T-helper 2 cell treated with Interferon-gamma antibody and Interleukin-4, amounts not matched to agents 5 μg/mL and 100 μg/mL, for 36 hours (primary cell): ENCODE measurements around the gene PPP2R5C.

Experiments
- DNase-seq: peaks from one replicate; pipeline ENCODE4 v3.0.0; 2021; ENCODE audit warnings: low spot score
- H3K27ac Mint-ChIP-seq: one replicate; pipeline ENCODE4 v1.8.0; 2021; ENCODE audit warnings: mild to moderate bottlenecking, mixed read lengths
- H3K27me3 Mint-ChIP-seq: one replicate; pipeline ENCODE4 v1.8.0; 2021; ENCODE audit warnings: low read depth, mixed read lengths
- H3K36me3 Mint-ChIP-seq: one replicate; pipeline ENCODE4 v1.8.0; 2021; ENCODE audit warnings: low read depth, mixed read lengths
- H3K4me1 Mint-ChIP-seq: one replicate; pipeline ENCODE4 v1.8.0; 2021; ENCODE audit warnings: low read depth, mixed read lengths
- H3K4me3 Mint-ChIP-seq: one replicate; pipeline ENCODE4 v1.8.0; 2022; ENCODE audit warnings: mild to moderate bottlenecking, moderate library complexity, mixed read lengths
- H3K9me3 Mint-ChIP-seq: one replicate; pipeline ENCODE4 v1.8.0; 2021; ENCODE audit warnings: mixed read lengths

The PPP2R5C gene

GRCh38 chr14:101815994-101816393 is 54.5 kb downstream of the PPP2R5C start:
- Mint-ChIP-seq H3K27ac (peak overlapping the region; percentile 91), H3K9me3 (no peaks in the 10 kb centered on the region), H3K36me3 (peaks cover 74% of the 10 kb centered on the region), H3K4me1 (peaks cover 80% of the 10 kb centered on the region), H3K4me3 (peak overlapping the region; percentile 88), H3K27me3 (no peaks in the 10 kb centered on the region)
- DNase-seq: no peak

- H3K9me3 Mint-ChIP-seq: no peaks in the 10 kb centered on the region
- peak overlapping the region; percentile 73 for H3K4me3 Mint-ChIP-seq
- peaks cover 72% of the 10 kb centered on the region for H3K36me3 Mint-ChIP-seq
- no peaks in the 10 kb centered on the region for H3K27me3 Mint-ChIP-seq
- peak; percentile 58 for DNase-seq
- H3K27ac Mint-ChIP-seq: peak overlapping the region; percentile 98
- H3K4me1 Mint-ChIP-seq: peaks cover 85% of the 10 kb centered on the region
Measured at GRCh38 chr14:101817501-101818001, 56.0 kb downstream of the PPP2R5C start.

GRCh38 chr14:101819251-101819990 is 57.9 kb downstream of the PPP2R5C start:
- Mint-ChIP-seq H3K4me1 (peaks cover 79% of the 10 kb centered on the region), H3K27me3 (no peaks in the 10 kb centered on the region), H3K9me3 (no peaks in the 10 kb centered on the region), H3K4me3 (peak overlapping the region; percentile 73), H3K36me3 (peaks cover 70% of the 10 kb centered on the region), H3K27ac (peak overlapping the region; percentile 98)
- peak; percentile 64 for DNase-seq

GRCh38 chr14:101820283-101820798 is 58.8 kb downstream of the PPP2R5C start:
- H3K27ac Mint-ChIP-seq: peak overlapping the region; percentile 98
- peak overlapping the region; percentile 73 for H3K4me3 Mint-ChIP-seq
- no peaks in the 10 kb centered on the region for H3K27me3 Mint-ChIP-seq
- H3K36me3 Mint-ChIP-seq: peaks cover 71% of the 10 kb centered on the region
- no peaks in the 10 kb centered on the region for H3K9me3 Mint-ChIP-seq
- peak; percentile 65 for DNase-seq
- H3K4me1 Mint-ChIP-seq: peaks cover 78% of the 10 kb centered on the region

- peaks cover 78% of the 10 kb centered on the region for H3K4me1 Mint-ChIP-seq
- H3K4me3 Mint-ChIP-seq: peak overlapping the region; percentile 87
- peak overlapping the region; percentile 98 for H3K27ac Mint-ChIP-seq
- H3K9me3 Mint-ChIP-seq: no peaks in the 10 kb centered on the region
- H3K27me3 Mint-ChIP-seq: no peaks in the 10 kb centered on the region
- peaks cover 71% of the 10 kb centered on the region for H3K36me3 Mint-ChIP-seq
- peak; percentile 27 for DNase-seq
Measured at GRCh38 chr14:101821528-101821927, 60.0 kb downstream of the PPP2R5C start.

GRCh38 chr14:101823066-101823465 is 61.6 kb downstream of the PPP2R5C start:
- Mint-ChIP-seq H3K36me3 (peaks cover 75% of the 10 kb centered on the region), H3K27ac (peak overlapping the region; percentile 98), H3K4me1 (peaks cover 80% of the 10 kb centered on the region), H3K4me3 (peak overlapping the region; percentile 87), H3K9me3 (no peaks in the 10 kb centered on the region), H3K27me3 (no peaks in the 10 kb centered on the region)
- DNase-seq: no peak

GRCh38 chr14:101823511-101824120 is 62.1 kb downstream of the PPP2R5C start:
- Mint-ChIP-seq H3K4me1 (peaks cover 79% of the 10 kb centered on the region), H3K27me3 (no peaks in the 10 kb centered on the region), H3K9me3 (no peaks in the 10 kb centered on the region), H3K4me3 (peak overlapping the region; percentile 87), H3K36me3 (peaks cover 75% of the 10 kb centered on the region), H3K27ac (peak overlapping the region; percentile 98)
- peak; percentile 85 for DNase-seq

GRCh38 chr14:101824339-101824727 is 62.8 kb downstream of the PPP2R5C start:
- H3K36me3 Mint-ChIP-seq: peaks cover 72% of the 10 kb centered on the region
- no peak for DNase-seq
- no peaks in the 10 kb centered on the region for H3K9me3 Mint-ChIP-seq

GRCh38 chr14:101825797-101826196 is 64.3 kb downstream of the PPP2R5C start:
- no peaks in the 10 kb centered on the region for H3K9me3 Mint-ChIP-seq
- H3K4me1 Mint-ChIP-seq: peaks cover 72% of the 10 kb centered on the region
- no peak for DNase-seq
- peak overlapping the region; percentile 98 for H3K27ac Mint-ChIP-seq
- no peaks in the 10 kb centered on the region for H3K27me3 Mint-ChIP-seq
- H3K36me3 Mint-ChIP-seq: peaks cover 70% of the 10 kb centered on the region
- H3K4me3 Mint-ChIP-seq: peak overlapping the region; percentile 87

More at GRCh38 chr14:101824339-101824727, 62.8 kb downstream of the PPP2R5C start:
- Mint-ChIP-seq H3K27me3 (no peaks in the 10 kb centered on the region), H3K4me1 (peaks cover 77% of the 10 kb centered on the region), H3K27ac (peak overlapping the region; percentile 98), H3K4me3 (peak overlapping the region; percentile 87)

GRCh38 chr14:101826351-101826750 is 64.8 kb downstream of the PPP2R5C start:
- no peak for DNase-seq
- Mint-ChIP-seq H3K36me3 (peaks cover 71% of the 10 kb centered on the region), H3K4me3 (peak overlapping the region; percentile 87), H3K27me3 (no peaks in the 10 kb centered on the region), H3K27ac (peak overlapping the region; percentile 98), H3K4me1 (peaks cover 71% of the 10 kb centered on the region), H3K9me3 (no peaks in the 10 kb centered on the region)

- no peaks in the 10 kb centered on the region for H3K27me3 Mint-ChIP-seq
- no peaks in the 10 kb centered on the region for H3K9me3 Mint-ChIP-seq
- peaks cover 72% of the 10 kb centered on the region for H3K36me3 Mint-ChIP-seq
- H3K4me1 Mint-ChIP-seq: peaks cover 67% of the 10 kb centered on the region
- peak overlapping the region; percentile 22 for H3K27ac Mint-ChIP-seq
- H3K4me3 Mint-ChIP-seq: peak overlapping the region; percentile 49
- DNase-seq: no peak
Measured at GRCh38 chr14:101827286-101827685, 65.8 kb downstream of the PPP2R5C start.

GRCh38 chr14:101828046-101828445 is 66.5 kb downstream of the PPP2R5C start:
- no peak for DNase-seq
- peak overlapping the region; percentile 49 for H3K4me3 Mint-ChIP-seq
- no peak overlapping the region for H3K27ac Mint-ChIP-seq
- peaks cover 72% of the 10 kb centered on the region for H3K36me3 Mint-ChIP-seq
- peaks cover 64% of the 10 kb centered on the region for H3K4me1 Mint-ChIP-seq
- no peaks in the 10 kb centered on the region for H3K9me3 Mint-ChIP-seq
- H3K27me3 Mint-ChIP-seq: no peaks in the 10 kb centered on the region

- Mint-ChIP-seq H3K36me3 (peaks cover 67% of the 10 kb centered on the region), H3K4me3 (no peak overlapping the region), H3K9me3 (no peaks in the 10 kb centered on the region), H3K4me1 (peaks cover 50% of the 10 kb centered on the region), H3K27me3 (no peaks in the 10 kb centered on the region), H3K27ac (no peak overlapping the region)
- no peak for DNase-seq
Measured at GRCh38 chr14:101830271-101830670, 68.8 kb downstream of the PPP2R5C start.

GRCh38 chr14:101833045-101833444 is 71.5 kb downstream of the PPP2R5C start:
- Mint-ChIP-seq H3K4me3 (no peak overlapping the region), H3K27me3 (no peaks in the 10 kb centered on the region), H3K36me3 (peaks cover 58% of the 10 kb centered on the region), H3K4me1 (peaks cover 41% of the 10 kb centered on the region), H3K9me3 (no peaks in the 10 kb centered on the region), H3K27ac (no peak overlapping the region)
- DNase-seq: no peak
